CMK (cell line): ENCODE measurements around the gene TMPRSS9.

Source experiments
- DNase-seq: peaks from one replicate; pipeline ENCODE4 v3.0.0-alpha.2; 2010; ENCODE audit warnings: low read depth

Gene TMPRSS9

GRCh38 chr19:2423071-2423914 lies 63.2 kb downstream of the TMPRSS9 start:
- DNase-seq: no peak

DNA sequence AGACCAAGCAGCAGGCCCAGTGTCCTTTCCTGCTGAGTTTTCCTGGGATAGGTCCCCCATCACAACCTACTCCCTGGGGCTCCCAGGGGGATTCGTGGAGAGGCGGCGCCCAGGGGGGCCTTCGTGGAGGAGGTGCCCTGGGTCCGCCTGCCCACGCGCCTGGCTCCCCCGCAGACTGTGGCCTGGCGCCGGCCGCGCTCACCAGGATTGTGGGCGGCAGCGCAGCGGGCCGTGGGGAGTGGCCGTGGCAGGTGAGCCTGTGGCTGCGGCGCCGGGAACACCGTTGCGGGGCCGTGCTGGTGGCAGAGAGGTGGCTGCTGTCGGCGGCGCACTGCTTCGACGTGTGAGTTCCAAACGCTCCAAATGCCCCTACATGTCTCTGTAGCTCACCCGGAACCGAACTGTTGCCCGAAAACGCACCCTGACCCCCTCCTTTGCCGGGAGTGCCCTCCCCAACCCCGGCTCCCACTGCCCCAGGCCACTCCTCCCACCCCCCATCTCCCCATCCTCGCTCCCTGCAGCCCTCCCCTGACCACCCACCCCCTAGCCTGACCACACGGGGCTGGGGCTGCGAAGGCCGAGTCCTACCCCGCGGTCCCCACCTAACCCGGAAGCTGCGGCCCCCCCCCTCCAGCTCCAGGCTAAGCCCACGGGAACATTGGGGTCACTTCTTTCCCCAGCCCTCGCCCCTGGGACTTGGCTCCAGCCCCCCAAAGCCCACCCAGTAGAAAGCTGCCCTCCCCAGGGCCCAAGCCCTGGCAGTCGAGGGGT lies 64.0 kb downstream of the TMPRSS9 start:
- DNase-seq: no peak

- no peak for DNase-seq
These were observed 64.9 kb downstream of the TMPRSS9 start for GRCh38 chr19:2424686-2425621.

- no peak for DNase-seq
These were observed 65.8 kb downstream of the TMPRSS9 start for GRCh38 chr19:2425622-2426581.

GRCh38 chr19:2426611-2427428 lies 66.8 kb downstream of the TMPRSS9 start:
- DNase-seq: peak; percentile 59

GRCh38 chr19:2427429-2428320 lies 67.6 kb downstream of the TMPRSS9 start, which contains the start of gene TIMM13:
Gene TIMM13, minus strand, starts transcription at chr19:2427586. Its CDS starts 53 bp downstream, at chr19:2427533.
- DNase-seq: peak; percentile 96

DNA sequence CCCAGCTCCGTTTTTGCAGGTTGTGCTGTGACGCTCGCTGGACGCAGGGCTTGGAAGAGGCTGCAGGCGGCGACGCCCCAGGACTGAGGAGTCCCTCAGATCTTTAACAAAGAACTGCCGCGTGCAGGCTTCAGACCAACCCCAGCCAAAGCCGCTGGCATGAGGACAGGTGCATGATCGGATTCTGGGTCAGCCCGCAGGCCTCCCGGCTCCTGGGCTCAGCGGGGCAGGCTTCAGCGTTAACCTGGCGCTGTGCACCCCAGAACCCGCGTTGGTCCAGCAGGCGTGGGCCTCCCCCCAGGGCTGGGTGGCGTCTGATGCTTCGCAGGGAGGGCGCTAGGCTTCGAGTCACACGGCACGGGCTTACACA lies 68.2 kb downstream of the TMPRSS9 start:
- DNase-seq: no peak

GRCh38 chr19:2428756-2429711 lies 69.0 kb downstream of the TMPRSS9 start:
- no peak for DNase-seq

DNA sequence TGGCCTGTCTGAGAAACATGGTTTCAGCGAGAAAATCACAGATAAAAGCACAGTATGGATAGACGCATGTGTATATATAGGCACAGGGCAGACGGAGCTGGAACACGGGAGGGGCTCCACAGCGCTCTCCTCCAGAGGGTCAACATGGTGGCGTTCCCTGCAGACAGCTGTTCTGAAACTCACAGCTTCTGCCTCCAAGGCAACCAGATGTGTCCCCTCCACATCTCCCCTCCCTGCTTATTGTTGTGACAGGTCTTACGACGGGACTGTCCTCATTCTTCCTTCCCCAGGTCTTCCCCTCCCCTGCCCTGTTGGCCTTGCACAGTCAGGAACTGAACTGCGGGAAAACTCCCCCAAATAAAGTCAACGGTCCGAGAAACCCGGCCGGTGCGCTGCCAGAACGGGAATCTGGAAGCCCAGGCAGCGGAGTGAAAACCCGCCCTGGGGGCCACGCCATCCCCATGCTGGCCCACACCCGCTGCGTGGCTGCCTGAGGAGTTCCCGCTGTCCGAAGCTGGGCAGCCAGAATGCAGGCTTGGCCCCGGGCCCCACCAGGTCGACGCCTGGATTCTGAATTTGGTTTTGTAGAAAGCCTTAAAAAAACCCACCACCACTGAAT lies 70.0 kb downstream of the TMPRSS9 start:
- no peak for DNase-seq

- no peak for DNase-seq
These were observed 71.4 kb downstream of the TMPRSS9 start for GRCh38 chr19:2431318-2432055.

DNA sequence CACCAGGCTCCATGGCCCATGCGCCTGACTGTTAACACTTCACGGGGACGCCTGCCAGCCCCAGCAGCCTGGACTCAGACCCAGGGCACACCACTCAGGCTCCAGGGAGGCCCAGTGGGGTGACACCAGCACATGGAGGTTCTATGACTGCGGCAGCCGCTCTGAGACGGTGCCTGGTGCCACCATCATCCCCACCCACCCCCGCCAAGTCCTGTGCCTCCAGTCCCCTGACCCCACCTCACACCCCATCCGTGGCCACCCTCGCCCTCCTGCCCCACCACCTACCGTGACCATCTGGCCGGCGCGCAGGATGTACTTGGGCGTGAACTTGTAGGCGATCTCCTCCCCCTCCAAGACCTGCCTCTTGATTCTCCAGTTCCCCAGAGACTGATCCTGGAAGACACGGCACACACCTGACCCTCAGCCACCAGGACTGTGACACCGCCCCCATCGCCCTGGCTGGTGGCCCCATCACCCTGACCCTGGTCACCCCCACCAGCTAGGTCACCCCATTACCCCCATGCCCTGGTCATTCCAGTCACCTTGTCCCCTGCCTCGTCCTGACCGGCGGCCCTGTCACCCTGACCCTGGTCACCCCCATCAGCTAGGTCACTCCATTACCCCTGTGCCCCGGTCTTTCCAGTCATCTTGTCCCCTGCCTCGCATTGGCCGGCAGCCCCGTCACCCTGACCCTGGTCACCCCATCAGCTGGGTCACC lies 72.2 kb downstream of the TMPRSS9 start:
- no peak for DNase-seq

GRCh38 chr19:2433854-2434253 lies 73.8 kb downstream of the TMPRSS9 start:
- DNase-seq: no peak

DNA sequence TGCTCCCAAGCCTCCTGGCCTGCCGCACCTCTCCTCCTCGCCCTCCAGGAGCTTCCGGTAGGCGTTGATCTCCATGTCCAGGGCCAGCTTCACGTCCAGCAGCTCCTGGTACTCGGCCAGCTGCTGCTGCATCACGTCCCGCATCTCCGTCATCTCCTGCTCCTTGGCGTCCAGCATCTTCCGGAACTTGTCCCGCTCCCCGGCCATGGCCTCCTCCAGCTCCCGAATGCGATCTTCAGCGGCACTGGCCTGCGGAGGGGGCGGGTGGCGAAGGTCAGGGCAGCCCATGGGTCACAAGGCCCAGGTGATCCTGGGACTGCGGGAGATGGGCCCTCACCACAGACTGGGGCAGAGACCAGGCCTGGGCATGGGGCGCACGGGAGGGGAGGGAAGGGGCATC lies 74.2 kb downstream of the TMPRSS9 start:
- no peak for DNase-seq

GRCh38 chr19:2434721-2435265 lies 74.7 kb downstream of the TMPRSS9 start:
- no peak for DNase-seq

DNA sequence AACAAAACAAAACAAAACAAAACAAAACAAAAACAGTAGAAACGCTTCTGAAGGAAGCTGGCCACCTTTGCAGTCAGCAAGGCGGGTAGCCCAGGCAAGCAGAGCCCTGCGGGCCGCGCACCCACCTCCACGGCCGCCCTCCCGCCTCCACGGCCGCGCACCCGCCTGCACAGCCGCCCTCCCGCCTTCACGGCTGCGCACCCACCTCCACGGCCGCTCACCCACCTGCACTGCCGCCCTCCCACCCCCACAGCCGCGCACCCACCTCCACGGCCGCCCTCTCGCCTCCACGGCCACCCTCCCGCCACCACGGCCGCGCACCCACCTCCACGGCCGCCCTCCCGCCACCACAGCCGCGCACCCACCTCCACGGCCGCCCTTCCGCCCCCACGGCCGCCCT lies 76.3 kb downstream of the TMPRSS9 start:
- no peak for DNase-seq

- DNase-seq: no peak
These were observed 76.9 kb downstream of the TMPRSS9 start for GRCh38 chr19:2436926-2437325.
